Mucosa of gallbladder (tissue), 1 donor: ENCODE data around the gene SPP1. TPM values are rescaled to one million over a fixed set of nuclear protein-coding genes. Genes with fewer than 3 reads are reported as not detected.
A peak's percentile ranks its signal among the peaks of the same experiment; 100 is the strongest.
"Not testable (repeated sequence)": the region's sequence is repeated elsewhere in the genome, so short reads cannot be mapped to it uniquely, and the experiment has no call there.

ENCODE experiments used
- DNase-seq: peaks from one replicate; pipeline ENCODE4 v3.0.0-alpha.2; 2020; ENCODE audit warnings: low spot score
- total RNA-seq: library from RNA; stranded (reverse); gene quantifications from one replicate; pipeline ENCODE4 v1.2.1, GENCODE V29; 2021
- donor health status: DM: no; HTN: no; CAD: no.

Gene SPP1
- total RNA-seq = 3,399 TPM

DNA sequence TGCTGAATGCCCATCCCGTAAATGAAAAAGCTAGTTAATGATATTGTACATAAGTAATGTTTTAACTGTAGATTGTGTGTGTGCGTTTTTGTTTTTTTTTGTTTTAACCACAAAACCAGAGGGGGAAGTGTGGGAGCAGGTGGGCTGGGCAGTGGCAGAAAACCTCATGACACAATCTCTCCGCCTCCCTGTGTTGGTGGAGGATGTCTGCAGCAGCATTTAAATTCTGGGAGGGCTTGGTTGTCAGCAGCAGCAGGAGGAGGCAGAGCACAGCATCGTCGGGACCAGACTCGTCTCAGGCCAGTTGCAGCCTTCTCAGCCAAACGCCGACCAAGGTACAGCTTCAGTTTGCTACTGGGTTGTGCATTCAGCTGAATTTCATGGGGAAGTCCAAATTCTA is at the start of gene SPP1:
Gene SPP1 (plus strand): TSS at position 249 of the 400 bp plus-strand sequence. CDS start 1,182 bp downstream, outside the sequence.
- peak; percentile 67 for DNase-seq

GRCh38 chr4:87926554-87927098 is 48.9 kb upstream of the SPP1 start:
- no peak for DNase-seq

- no peak for DNase-seq
These were observed 44.9 kb upstream of the SPP1 start for GRCh38 chr4:87930629-87931028.

GRCh38 chr4:87931932-87932331 is 43.6 kb upstream of the SPP1 start:
- DNase-seq = no peak

- no peak for DNase-seq
These were observed 42.8 kb upstream of the SPP1 start for GRCh38 chr4:87932718-87933141.

GRCh38 chr4:87933337-87933736 is 42.2 kb upstream of the SPP1 start:
- DNase-seq = no peak

DNA sequence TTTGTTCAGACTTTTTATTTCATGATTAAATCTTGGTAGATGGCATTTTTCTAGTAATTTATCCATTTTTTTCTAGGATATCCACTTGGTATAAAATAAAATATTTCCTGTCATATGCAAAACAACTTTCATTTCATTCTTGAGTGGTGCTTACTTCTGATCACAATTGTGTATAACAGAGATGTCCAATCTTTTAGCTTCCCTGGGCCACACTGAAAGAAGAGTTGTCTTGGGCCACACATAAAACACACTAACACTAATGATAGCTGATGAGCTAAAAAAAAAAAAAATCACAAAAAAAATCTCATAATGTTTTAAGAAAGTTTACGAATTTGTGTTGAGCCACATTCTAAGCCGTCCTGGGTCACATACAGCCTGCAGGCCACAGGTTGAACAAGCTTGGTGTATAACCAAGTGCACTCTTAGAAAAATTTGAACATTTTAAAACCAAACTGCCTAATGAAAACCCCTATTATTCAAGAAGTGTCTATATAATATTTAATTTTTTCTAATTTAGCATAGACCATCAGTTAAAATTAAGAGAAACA is 41.3 kb upstream of the SPP1 start:
- no peak for DNase-seq

- no peak for DNase-seq
These were observed 40.5 kb upstream of the SPP1 start for GRCh38 chr4:87934973-87935372.

DNA sequence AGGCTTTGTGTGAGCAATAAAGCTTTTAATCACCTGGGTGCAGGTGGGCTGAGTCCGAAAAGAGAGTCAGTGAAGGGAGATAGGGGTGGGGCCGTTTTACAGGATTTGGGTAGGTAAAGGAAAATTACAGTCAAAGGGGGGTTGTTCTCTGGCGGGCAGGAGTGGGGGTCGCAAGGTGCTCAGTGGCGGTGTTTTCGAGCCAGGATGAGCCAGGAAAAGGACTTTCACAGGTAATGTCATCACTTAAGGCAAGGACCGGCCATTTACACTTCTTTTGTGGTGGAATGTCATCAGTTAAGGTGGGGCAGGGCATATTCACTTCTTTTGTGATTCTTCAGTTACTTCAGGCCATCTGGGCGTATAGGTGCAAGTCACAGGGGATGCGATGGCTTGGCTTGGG is 39.6 kb upstream of the SPP1 start:
- DNase-seq = not testable (repeated sequence)

- no peak for DNase-seq
These were observed 38.0 kb upstream of the SPP1 start for GRCh38 chr4:87937523-87937922.

DNA sequence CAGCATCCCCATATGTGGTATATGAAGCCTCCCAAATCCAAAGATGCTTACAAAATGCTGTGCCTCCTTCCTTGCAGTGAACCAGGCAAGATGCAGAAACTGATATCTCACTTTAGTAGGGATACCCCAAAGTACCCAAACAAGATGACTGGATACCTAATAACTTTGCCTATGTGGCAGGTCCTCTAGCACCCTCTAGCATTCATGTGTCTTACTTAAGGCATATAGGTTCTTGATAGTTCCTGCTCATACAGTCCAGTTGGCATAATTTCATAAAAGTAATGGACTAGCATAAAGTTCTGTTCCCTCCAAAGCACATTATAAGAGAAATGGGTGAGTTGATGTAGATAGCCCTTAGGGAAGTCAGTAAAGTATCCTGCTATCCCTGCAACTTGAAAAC is 36.8 kb upstream of the SPP1 start:
- DNase-seq = no peak

DNA sequence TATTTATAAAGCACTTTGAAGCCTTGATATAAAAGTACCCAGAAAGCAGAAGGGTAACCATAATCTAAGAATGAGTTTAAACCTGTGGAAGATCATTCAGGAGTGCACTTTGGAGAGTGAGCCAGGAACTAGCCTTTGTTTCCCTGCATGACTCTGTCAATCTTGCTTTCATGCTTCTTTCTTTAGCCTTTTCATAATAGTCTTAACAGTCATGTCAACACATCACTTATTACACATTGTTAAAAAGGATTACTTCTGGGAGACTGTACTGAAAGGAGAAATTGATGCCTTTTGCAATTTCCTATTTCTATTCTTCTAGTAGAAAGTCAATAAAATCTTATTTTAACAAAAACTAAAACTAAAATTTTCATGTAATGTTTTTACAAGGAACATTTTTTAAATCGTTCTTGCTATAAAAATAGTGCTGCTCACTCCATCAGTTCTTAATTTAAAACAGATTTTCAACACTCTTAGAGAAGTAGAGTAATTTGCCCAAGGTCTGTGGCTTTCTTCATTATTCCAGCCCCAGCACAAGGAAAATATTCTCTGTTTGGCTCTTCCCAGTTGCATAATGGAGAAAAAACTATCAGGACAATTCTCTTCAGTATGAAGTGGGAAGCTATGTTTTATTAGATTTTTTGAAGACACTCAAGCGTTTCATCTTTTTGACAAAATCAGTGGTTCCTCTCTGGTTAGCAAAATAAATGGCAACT is 35.4 kb upstream of the SPP1 start:
- no peak for DNase-seq

DNA sequence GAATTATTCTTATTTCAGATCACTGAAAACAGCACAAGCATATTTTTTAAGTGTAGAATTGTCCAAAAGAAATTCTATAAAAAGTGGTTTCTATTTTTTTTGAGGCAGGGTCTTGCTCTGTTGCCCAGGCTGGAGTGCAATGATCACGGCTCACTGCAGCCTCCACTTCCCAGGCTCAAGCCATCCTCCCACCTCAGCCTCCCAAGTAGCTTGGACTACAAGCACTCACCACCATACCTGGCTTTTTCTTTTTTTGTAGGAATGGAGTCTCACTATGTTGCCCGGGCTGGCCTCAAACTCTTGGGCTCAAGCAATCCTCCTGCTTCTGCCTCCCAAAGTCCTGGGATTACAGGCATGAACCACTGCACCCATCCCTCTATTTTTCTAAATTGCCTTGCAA is 34.7 kb upstream of the SPP1 start:
- not testable (repeated sequence) for DNase-seq

- DNase-seq = no peak
These were observed 33.7 kb upstream of the SPP1 start for GRCh38 chr4:87941537-87942392.

DNA sequence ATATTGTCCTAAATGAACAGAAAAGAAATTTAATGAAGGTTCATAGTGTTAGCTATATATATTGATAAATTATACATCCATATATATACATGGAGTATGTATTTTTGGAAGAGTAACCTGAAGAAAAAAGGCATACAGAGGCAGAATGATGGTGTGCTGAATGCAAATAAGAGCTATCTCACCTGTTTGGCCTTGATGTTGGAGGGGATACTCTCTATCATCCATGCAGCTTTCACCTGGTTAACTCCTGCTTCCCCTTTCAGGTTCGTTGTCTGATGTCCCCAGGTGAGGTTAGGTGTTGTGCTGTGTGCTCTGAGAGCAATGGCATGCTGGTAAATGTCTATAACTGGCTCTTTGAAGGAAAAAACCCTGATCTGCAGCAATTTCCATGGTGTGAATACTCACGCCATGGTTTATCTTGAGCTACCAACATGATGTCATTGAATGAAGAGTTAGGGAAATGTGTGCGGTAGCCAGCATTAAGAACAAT is 31.8 kb upstream of the SPP1 start:
- DNase-seq = no peak

GRCh38 chr4:87944967-87945366 is 30.5 kb upstream of the SPP1 start:
- no peak for DNase-seq

DNA sequence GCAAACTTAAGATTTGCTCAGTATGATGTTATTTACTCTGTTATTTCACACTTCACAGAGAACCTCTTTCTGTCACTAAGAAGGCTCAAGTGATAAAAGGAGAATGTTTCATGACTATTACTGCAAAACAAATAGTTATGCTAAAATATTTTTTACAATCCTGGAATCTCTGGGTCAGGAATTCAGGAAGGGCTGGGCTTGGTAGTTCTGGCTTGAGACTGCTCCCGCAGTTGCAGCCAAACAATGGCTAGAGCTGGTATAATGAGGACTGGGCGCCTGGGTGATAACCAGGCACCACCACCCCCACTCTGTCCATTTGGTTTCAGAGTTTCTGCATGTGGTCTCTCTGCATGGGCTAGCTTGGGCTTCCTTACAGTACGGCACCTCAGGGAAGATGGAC is 28.7 kb upstream of the SPP1 start:
- DNase-seq = no peak

DNA sequence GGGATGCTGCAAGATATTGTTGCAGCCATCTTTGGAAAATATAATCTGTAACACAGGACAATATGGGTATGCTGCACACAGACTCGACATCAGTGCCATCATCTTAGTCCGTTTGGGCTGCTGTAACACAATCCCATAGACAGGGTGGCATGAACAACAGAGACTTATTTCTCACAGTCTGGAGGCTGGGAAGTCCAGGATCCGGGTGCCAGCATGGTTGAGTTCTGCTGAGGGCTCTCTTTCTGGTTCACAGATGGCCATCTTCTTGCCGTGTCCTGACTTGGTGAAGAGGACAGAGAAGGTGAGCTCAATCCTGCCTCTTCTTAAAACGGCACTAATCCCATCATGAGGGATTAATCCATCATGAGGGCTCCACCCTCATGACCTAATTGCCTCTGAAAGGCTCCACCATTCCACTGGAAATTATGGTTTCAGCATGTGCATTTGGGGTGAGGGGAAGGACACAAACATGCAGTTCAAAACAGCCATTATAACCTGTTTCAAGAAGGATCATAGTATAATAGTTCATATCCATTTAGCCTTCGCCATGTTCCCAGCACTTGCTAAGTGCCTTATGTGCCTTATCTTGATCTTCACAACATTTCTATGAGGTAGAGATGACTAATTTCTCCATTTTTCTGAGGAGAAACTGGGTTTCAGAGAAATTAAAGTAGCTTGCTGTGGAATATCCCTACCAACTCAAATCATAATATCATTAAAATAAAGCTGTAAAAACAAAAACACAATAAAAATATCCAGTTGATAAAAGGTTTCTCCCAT is 27.9 kb upstream of the SPP1 start:
- DNase-seq = no peak

DNA sequence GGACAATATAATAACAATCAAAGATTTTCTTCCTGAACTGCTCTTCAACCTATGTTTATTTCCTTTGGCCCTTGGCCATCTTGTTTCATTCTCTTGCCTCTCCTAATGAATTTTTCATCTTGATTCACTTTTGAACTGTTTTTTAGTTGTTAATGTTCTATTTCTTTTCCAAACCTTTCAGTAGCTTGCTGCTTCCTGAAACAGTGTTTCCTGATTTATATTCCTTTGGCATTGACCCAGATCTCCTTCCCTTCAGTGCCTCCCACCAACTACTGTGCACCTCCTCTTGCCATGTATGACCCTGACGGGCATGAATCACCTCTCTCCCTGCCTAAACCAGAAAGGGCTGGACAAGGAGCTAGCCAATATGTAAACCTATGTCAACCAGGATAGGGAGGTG is 25.6 kb upstream of the SPP1 start:
- peak; percentile 73 for DNase-seq

- DNase-seq = no peak
These were observed 25.0 kb upstream of the SPP1 start for GRCh38 chr4:87950493-87950892.

- no peak for DNase-seq
These were observed 24.5 kb upstream of the SPP1 start for GRCh38 chr4:87950936-87951511.
